OCI-LY7 (cell line): Measurements from ENCODE around the gene VGLL3. TPM values are rescaled to one million over a fixed set of nuclear protein-coding genes. Genes with fewer than 3 reads are reported as not detected.

Source experiments
- BruUV-seq: library from RNA; stranded (reverse); fragments of 400-500 nt; replicated peaks from 2 replicates; lab custom pipeline; 2021; lab: Mats Ljungman, UMichigan
- CTCF ChIA-PET: fragments of 300-600 bp; sonication (Branson Sonifier 250); formaldehyde crosslinking; loops from one replicate; lab custom pipeline; 2022; ENCODE audit warnings: antibody characterized with exemption; ENCODE audit not compliant: unreplicated experiment; lab: Charles Lee
- POLR2A ChIA-PET: fragments of 300-600 bp; sonication (Branson Sonifier 250); formaldehyde crosslinking; loops from one replicate; lab custom pipeline; 2022; ENCODE audit warnings: antibody characterized with exemption; lab: Charles Lee
- DNase-seq: peaks from one replicate; pipeline ENCODE4 v3.0.0-alpha.2; 2015; ENCODE audit warnings: low spot score
- H2AFZ ChIP-seq: fragments of 200-600 bp; sonication (generic), shearing (Covaris generic); 2 replicates; pipeline ENCODE4 v1.6.1; 2014; ENCODE audit warnings: mild to moderate bottlenecking, antibody characterized with exemption, low read length, moderate library complexity
- H3K27ac ChIP-seq: fragments of 200-600 bp; sonication (generic); 2 replicates; pipeline ENCODE4 v1.5.1; 2014; ENCODE audit warnings: mixed run types, low read depth, mild to moderate bottlenecking, moderate library complexity, low read length, inconsistent platforms; ENCODE audit not compliant: poor library complexity, severe bottlenecking
- H3K36me3 ChIP-seq: fragments of 200-600 bp; sonication (generic); 2 replicates; pipeline ENCODE4 v1.6.1; 2014; ENCODE audit warnings: mild to moderate bottlenecking, antibody characterized with exemption, low read length, moderate library complexity, mixed read lengths; ENCODE audit not compliant: insufficient read depth
- H3K4me1 ChIP-seq: fragments of 200-600 bp; sonication (generic); 2 replicates; pipeline ENCODE4 v1.5.1; 2014; ENCODE audit warnings: mild to moderate bottlenecking, low read length; ENCODE audit not compliant: insufficient read depth, poor library complexity, severe bottlenecking
- H3K4me2 ChIP-seq: fragments of 200-600 bp; sonication (generic); 2 replicates; pipeline ENCODE4 v1.6.1; 2014; ENCODE audit warnings: mild to moderate bottlenecking, low read length
- H3K4me3 ChIP-seq: fragments of 200-600 bp; sonication (generic); 2 replicates; pipeline ENCODE4 v1.5.1; 2014; ENCODE audit warnings: mild to moderate bottlenecking, low read depth, low read length; ENCODE audit not compliant: poor library complexity, severe bottlenecking
- H3K79me2 ChIP-seq: fragments of 200-600 bp; sonication (generic); 2 replicates; pipeline ENCODE4 v1.6.1; 2016; ENCODE audit warnings: low read depth, mild to moderate bottlenecking, low read length, moderate library complexity, mixed read lengths; ENCODE audit not compliant: insufficient read depth
- H3K9me2 ChIP-seq: fragments of 200-600 bp; sonication (generic); 2 replicates; pipeline ENCODE4 v1.6.1; 2016; ENCODE audit warnings: mild to moderate bottlenecking, low read length, mixed read lengths; ENCODE audit not compliant: insufficient read depth
- H3K9me3 ChIP-seq: fragments of 200-600 bp; sonication (generic); 2 replicates; pipeline ENCODE4 v1.6.1; 2014; ENCODE audit warnings: mild to moderate bottlenecking, mixed run types, low read length, mixed read lengths
- H4K20me1 ChIP-seq: fragments of 200-600 bp; sonication (generic); 2 replicates; pipeline ENCODE4 v1.6.1; 2014; ENCODE audit warnings: mild to moderate bottlenecking, antibody characterized with exemption, low read length, moderate library complexity, mixed read lengths; ENCODE audit not compliant: insufficient read depth
- CTCF ChIP-seq: fragments of 200-600 bp; sonication (generic); conservative IDR thresholded peaks from 2 replicates; pipeline ENCODE4 v1.5.1; 2014; ENCODE audit warnings: mild to moderate bottlenecking, antibody characterized with exemption, low read length, moderate library complexity, mixed read lengths
- EZH2phosphoT487 ChIP-seq: fragments of 200-600 bp; sonication (generic); IDR thresholded peaks from 2 replicates; pipeline ENCODE4 v1.6.1; 2018; ENCODE audit warnings: low read depth, borderline replicate concordance, mild to moderate bottlenecking, mixed run types, antibody characterized with exemption, low read length, moderate library complexity, mixed read lengths
- intact Hi-C: fragments of 100-400 bp; cut with micrococcal nuclease; formaldehyde crosslinking; loops from one replicate; pipeline ENCODE4 v1.10.0; 2022; ENCODE audit not compliant: unreplicated experiment
- total RNA-seq, 2 experiments: library from RNA; depleted of rRNA in 1 of 2; stranded (reverse); fragments of >200 nt in 1 of 2; shearing (Covaris generic) in 1 of 2; gene quantifications; 2 replicates each; pipeline ENCODE4 v1.2.3, GENCODE V29; 2014 to 2022

VGLL3 gene
- total RNA-seq, 2 experiments from 2014 or later = not detected

DNA sequence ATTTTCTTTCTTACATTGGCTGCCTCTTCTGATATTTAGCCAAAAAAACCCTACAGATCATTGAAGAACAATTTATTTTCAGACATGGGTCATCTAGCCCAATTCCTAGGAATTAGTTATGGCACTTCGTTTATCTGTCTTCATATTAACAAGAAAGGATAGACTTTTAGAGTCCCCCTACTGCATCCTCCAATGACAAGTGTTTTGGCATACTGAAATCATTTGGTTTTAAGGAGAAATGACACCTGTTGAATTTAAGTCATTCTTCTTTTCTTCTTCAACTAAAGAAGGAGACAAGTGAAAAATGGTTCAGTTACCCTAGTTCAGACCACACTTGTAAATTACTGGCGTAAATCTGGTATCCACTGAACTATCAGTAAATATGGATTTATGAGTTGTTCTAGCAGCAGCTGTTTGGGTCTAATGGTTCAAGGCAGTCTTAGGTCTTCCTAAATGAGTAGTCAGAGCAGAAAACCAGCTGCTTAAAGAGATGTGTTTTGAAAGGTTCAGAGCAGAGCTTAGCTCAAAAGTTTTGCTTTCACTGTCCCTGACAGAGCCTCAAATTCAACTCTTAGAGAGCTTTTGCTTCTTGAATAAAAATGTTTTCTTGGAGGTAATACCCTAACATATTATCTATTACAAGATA lies 5.6 kb downstream of the VGLL3 start:
- Histone ChIP-seq H3K27ac (no peak overlapping the region), H3K9me2 (no peaks in the 10 kb centered on the region), H3K9me3 (no peaks in the 10 kb centered on the region), H2AFZ (no peak overlapping the region), H3K4me3 (no peak overlapping the region), H4K20me1 (no peaks in the 10 kb centered on the region), H3K36me3 (no peaks in the 10 kb centered on the region), H3K4me2 (no peak overlapping the region), H3K4me1 (no peaks in the 10 kb centered on the region), H3K79me2 (no peaks in the 10 kb centered on the region)
- TF ChIP-seq CTCF = no peak
- TF ChIP-seq EZH2phosphoT487 = no peak
- intact Hi-C loops = no loop called here
- BruUV-seq = no TSS peak
- CTCF ChIA-PET = no interaction called here
- POLR2A ChIA-PET = no interaction called here
- DNase-seq = no peak

- Histone ChIP-seq H3K4me3 (no peak overlapping the region), H3K27ac (no peak overlapping the region), H4K20me1 (no peaks in the 10 kb centered on the region), H3K4me2 (no peak overlapping the region), H3K79me2 (no peaks in the 10 kb centered on the region), H3K4me1 (no peaks in the 10 kb centered on the region), H3K36me3 (no peaks in the 10 kb centered on the region), H2AFZ (no peak overlapping the region), H3K9me3 (no peaks in the 10 kb centered on the region), H3K9me2 (no peaks in the 10 kb centered on the region)
- ChIA-PET CTCF (no interaction called here), POLR2A (no interaction called here)
- BruUV-seq = no TSS peak
- TF ChIP-seq CTCF (no peak), EZH2phosphoT487 (no peak)
- DNase-seq = no peak
- intact Hi-C loops = no loop called here
These were observed 6.7 kb downstream of the VGLL3 start for GRCh38 chr3:86984271-86984670.

DNA sequence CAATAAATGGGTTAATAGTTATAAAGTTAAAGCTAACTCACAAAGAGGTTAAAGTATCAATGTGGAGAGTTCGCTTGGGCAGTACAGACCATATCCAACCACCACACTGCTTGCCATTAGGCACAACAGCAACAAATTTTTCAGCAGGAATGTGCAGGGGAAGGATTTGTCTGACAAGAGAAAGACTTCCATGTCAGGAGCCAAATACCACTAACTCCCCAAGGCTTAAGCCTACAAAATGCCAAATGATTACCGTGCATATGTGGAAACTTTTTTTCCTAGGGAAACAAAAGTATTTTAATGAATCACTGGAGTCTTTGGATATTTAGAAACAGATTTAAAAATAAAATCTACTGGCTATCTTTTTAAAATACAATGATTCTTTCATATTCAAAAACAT lies 8.1 kb downstream of the VGLL3 start:
- POLR2A ChIA-PET = no interaction called here
- Histone ChIP-seq H3K4me2 (no peak overlapping the region), H4K20me1 (no peaks in the 10 kb centered on the region), H3K4me1 (no peaks in the 10 kb centered on the region), H3K4me3 (no peak overlapping the region), H3K9me3 (no peaks in the 10 kb centered on the region), H3K9me2 (no peaks in the 10 kb centered on the region), H2AFZ (no peak overlapping the region), H3K36me3 (no peaks in the 10 kb centered on the region), H3K27ac (no peak overlapping the region), H3K79me2 (no peaks in the 10 kb centered on the region)
- DNase-seq = no peak
- TF ChIP-seq EZH2phosphoT487 = no peak
- TF ChIP-seq CTCF = no peak
- BruUV-seq = no TSS peak
- intact Hi-C loops = no loop called here
- CTCF ChIA-PET = no interaction called here
